Heart left ventricle (tissue), 16 donors: ENCODE data around the gene AWAT2. TPM values are rescaled to one million over a fixed set of nuclear protein-coding genes. Genes with fewer than 3 reads are reported as not detected.

Experiments used
- ATAC-seq, 4 donors: fragments of 200-7000 bp; cut with Tn5 transposase; one replicate each; pipeline ENCODE4 v1.9.1; 2020 to 2022; ENCODE audit warnings: moderate library complexity in 4 of 4, mild to moderate bottlenecking in 3 of 4, moderate number of reproducible peaks in 1 of 4
- DNase-seq, 5 donors: peaks; one replicate each; pipeline ENCODE4 v3.0.0-alpha.2; 2020
- H3K27ac ChIP-seq, 12 donors: fragments of 200-600 bp; sonication (generic) in 4 of 12; one replicate each; pipeline versions ENCODE4 v1.5.0 to v1.8.0; 2016 to 2022; ENCODE audit warnings: mild to moderate bottlenecking in 2 of 12
- H3K27me3 ChIP-seq, 9 donors: fragments of 200-600 bp; sonication (generic) in 2 of 9; one replicate each; pipeline versions ENCODE4 v1.5.1 to v1.8.0; 2016 to 2022; ENCODE audit warnings: mild to moderate bottlenecking in 3 of 9
- H3K36me3 ChIP-seq, 9 donors: fragments of 200-600 bp; sonication (generic) in 2 of 9; one replicate each; pipeline versions ENCODE4 v1.5.0 to v1.8.0; 2018 to 2022; ENCODE audit warnings: mild to moderate bottlenecking in 2 of 9
- H3K4me1 ChIP-seq, 12 donors: fragments of 200-600 bp; sonication (generic) in 4 of 12; one replicate each; pipeline versions ENCODE4 v1.5.0 to v1.8.0; 2016 to 2022; ENCODE audit warnings: mild to moderate bottlenecking in 3 of 12
- H3K4me3 ChIP-seq, 12 donors: fragments of 200-600 bp; sonication (generic) in 4 of 12; one replicate each; pipeline versions ENCODE4 v1.5.0 to v1.8.0; 2017 to 2022; ENCODE audit warnings: mild to moderate bottlenecking in 9 of 12, moderate library complexity in 4 of 12
- H3K9me3 ChIP-seq, 12 donors: fragments of 200-600 bp; sonication (generic) in 4 of 12; one replicate each; pipeline versions ENCODE4 v1.5.0 to v1.8.0; 2016 to 2022; ENCODE audit warnings: mild to moderate bottlenecking in 1 of 12
- CTCF ChIP-seq, 12 donors: fragments of 200-600 bp; sonication (generic) in 4 of 12; IDR thresholded peaks; one replicate each; pipeline versions ENCODE4 v1.5.0 to v1.8.0; 2018 to 2022; ENCODE audit warnings: antibody characterized with exemption in 12 of 12, mild to moderate bottlenecking in 5 of 12
- POLR2A ChIP-seq, 2 donors: fragments of 450-650 bp; IDR thresholded peaks; one replicate each; pipeline ENCODE4 v1.6.1; 2017; ENCODE audit warnings: antibody characterized with exemption in 2 of 2, mild to moderate bottlenecking in 2 of 2, moderate library complexity in 2 of 2
- WGBS, 4 donors: extraction: QIAGEN DNeasy Blood & Tissue Kit in 2 of 4; methylation state at CpG; one replicate each; pipeline versions ENCODE4 v1.1.5 to v1.1.7; 2013 to 2018; 5-methylcytosine and 5-hydroxymethylcytosine counted together
- intact Hi-C, 10 donors: fragments of 100-400 bp; cut with DNase I; formaldehyde crosslinking; loops; one replicate each; pipeline versions ENCODE4 v1.11.1 to v1.14.2; 2022
- polyA plus RNA-seq, 2 donors: library from polyadenylated mRNA; stranded (reverse); fragments of 200-250 nt; gene quantifications; one replicate each; pipeline ENCODE4 v1.2.3, GENCODE V29; 2013
- total RNA-seq, 9 donors: library from RNA; depleted of rRNA in 2 of 9; stranded (reverse); fragments of >200 nt in 2 of 9; fragmentation: NEBNext Ultra II Directional in 3 of 9; extraction: Animal tissue kit (Norgen Biotek cat#: 25700) in 3 of 9; gene quantifications; one replicate each; pipeline versions ENCODE4 v1.1.0 to v1.2.4, GENCODE V29; 2016 to 2023
- donor health status: ischemic (EF 13 %, LVEDD 7.1; RV severe dilation, severe dysfunction).
- donor health status: healthy with polysubstance abuse.
- donor health status: DM: no; HTN: yes; CAD: no.
- donor health status: DM: no; HTN: no; CAD: no.
- donor health status: ischemic (EF 25% LVEDD 6.9; RV normal size, moderate dysfunction).
- donor health status: ischemic (EF 25% LVEDD 5.7; RV mildly dilated, moderate dysfunction).
- donor health status: healthy.
- donor health status: DM: yes; HTN: yes; CAD: no.
- donor health status: ischemic (EF 35%, LVEDD 5.7; RV mildly dilated, moderate dysfunction).
- donor health status: nonischemic (EF 11% LVEDD 7.7; RV severe dilation, severe dysfunction).
- donor health status: DM: yes; HTN: yes; CAD: no.
- donor health status: PGD.
- donor health status: ischemic (EF 29% LVEDD 5.4; RV normal size, mild dysfunction).
- donor health status: nonischemic (EF 23%, LVEDD 6.1; RV moderate dilation, normal function).

AWAT2 gene
- total and polyA plus RNA-seq, 11 donors = not detected

GRCh38 chrX:70079870-70080269 lies 30.1 kb upstream of the AWAT2 start:
- Histone ChIP-seq H3K27me3 (peaks cover 0 to 16% (median 0%) of the 10 kb centered on the region in 9 donors), H3K27ac (no peak overlapping the region), H3K4me3 (no peak overlapping the region), H3K36me3 (no peaks in the 10 kb centered on the region), H3K4me1 (peaks cover 0 to 10% (median 0%) of the 10 kb centered on the region in 12 donors), H3K9me3 (no peaks in the 10 kb centered on the region)
- ATAC-seq (no peak), DNase-seq (no peak)
- intact Hi-C loops = no loop called here
- WGBS, 4 donors = 44 to 54% (median 48%) methylated on average over 3 of the region's 3 CpGs
- TF ChIP-seq POLR2A (IDR thresholded peaks at IDR 0.05) (no peak), CTCF (IDR thresholded peaks at IDR 0.05) (no peak)

DNA sequence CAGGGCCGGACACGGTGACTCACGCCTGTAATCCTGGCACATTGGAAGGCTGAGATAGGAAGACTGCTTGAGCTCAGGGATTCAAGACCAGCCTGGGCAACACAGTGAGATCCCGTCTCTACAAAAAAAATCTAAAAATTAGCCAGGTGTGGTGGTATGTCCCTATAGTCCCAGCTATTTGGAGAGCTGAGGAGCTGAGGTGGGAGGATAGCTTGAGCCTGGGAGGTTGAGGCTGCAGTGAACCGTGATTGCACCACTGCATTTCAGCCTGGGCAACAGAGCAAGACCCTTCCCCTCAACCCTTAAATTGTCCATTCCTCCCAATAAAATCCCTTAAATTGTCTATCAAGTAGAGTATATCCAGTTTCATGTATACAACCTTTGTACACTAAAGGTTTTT lies 29.6 kb upstream of the AWAT2 start:
- 78 to 96% (median 90%) methylated on average over 5 of the region's 5 CpGs for WGBS, 4 donors
- H3K27ac ChIP-seq = no peak overlapping the region
- H3K36me3 ChIP-seq = no peaks in the 10 kb centered on the region
- H3K4me1 ChIP-seq = peaks cover 0 to 4% (median 0%) of the 10 kb centered on the region in 12 donors
- ATAC-seq = no peak
- no peak for TF ChIP-seq CTCF (IDR thresholded peaks at IDR 0.05)
- no peak for TF ChIP-seq POLR2A (IDR thresholded peaks at IDR 0.05)
- no peak for DNase-seq
- H3K27me3 ChIP-seq = peaks cover 0 to 16% (median 0%) of the 10 kb centered on the region in 9 donors
- H3K9me3 ChIP-seq = no peaks in the 10 kb centered on the region
- intact Hi-C loops = no loop called here
- H3K4me3 ChIP-seq = no peak overlapping the region

- Histone ChIP-seq H3K36me3 (no peaks in the 10 kb centered on the region), H3K27ac (no peak overlapping the region), H3K27me3 (peaks cover 0 to 10% (median 0%) of the 10 kb centered on the region in 9 donors), H3K4me3 (no peak overlapping the region), H3K9me3 (peaks cover 0 to 5% (median 0%) of the 10 kb centered on the region in 12 donors), H3K4me1 (no peaks in the 10 kb centered on the region)
- no peak for TF ChIP-seq POLR2A (IDR thresholded peaks at IDR 0.05)
- no peak for TF ChIP-seq CTCF (IDR thresholded peaks at IDR 0.05)
- ATAC-seq (no peak), DNase-seq (no peak)
- intact Hi-C loops = no loop called here
- 83 to 98% (median 91%) methylated on average over 7 of the region's 7 CpGs for WGBS, 4 donors
These were observed 16.9 kb upstream of the AWAT2 start for GRCh38 chrX:70066646-70067045.

GRCh38 chrX:70062961-70063550 lies 13.3 kb upstream of the AWAT2 start:
- Histone ChIP-seq H3K36me3 (no peaks in the 10 kb centered on the region), H3K27ac (no peak overlapping the region), H3K4me3 (no peak overlapping the region), H3K9me3 (peaks cover 0 to 5% (median 0%) of the 10 kb centered on the region in 12 donors), H3K4me1 (no peaks in the 10 kb centered on the region), H3K27me3 (peaks cover 0 to 10% (median 0%) of the 10 kb centered on the region in 9 donors)
- intact Hi-C loops = no loop called here
- ATAC-seq (no peak), DNase-seq (no peak)
- 87 to 97% (median 92%) methylated on average over 50 to 52 of the region's 52 CpGs for WGBS, 4 donors
- TF ChIP-seq POLR2A (IDR thresholded peaks at IDR 0.05) (no peak), CTCF (IDR thresholded peaks at IDR 0.05) (no peak)
